Fibroblast of lung (primary cell): Measurements from ENCODE around the gene DNAJC11. TPM values are rescaled to one million over a fixed set of nuclear protein-coding genes. Genes with fewer than 3 reads are reported as not detected.

Source experiments
- DNase-seq, 2 donors: peaks; one replicate each; pipeline versions ENCODE4 v3.0.0 to v3.0.0-alpha.2; 2010; ENCODE audit warnings: low read depth in 2 of 2
- H2AFZ ChIP-seq: 2 replicates; pipeline ENCODE4 v1.5.1; 2012; ENCODE audit warnings: low read length, control low read depth, inconsistent platforms
- H3K27ac ChIP-seq: 2 replicates; pipeline ENCODE4 v1.5.1; 2011; ENCODE audit warnings: low read length, control low read depth; ENCODE audit not compliant: insufficient read depth
- H3K27me3 ChIP-seq: 2 replicates; pipeline ENCODE4 v1.5.1; 2011; ENCODE audit warnings: mild to moderate bottlenecking, low read length; ENCODE audit not compliant: control insufficient read depth, insufficient read depth
- H3K36me3 ChIP-seq: 2 replicates; pipeline ENCODE4 v1.5.1; 2011; ENCODE audit warnings: low read length; ENCODE audit not compliant: control insufficient read depth, insufficient read depth
- H3K4me1 ChIP-seq: 2 replicates; pipeline ENCODE4 v1.5.1; 2011; ENCODE audit warnings: low read length; ENCODE audit not compliant: control insufficient read depth, insufficient read depth; ENCODE audit errors: extremely low read depth
- H3K4me2 ChIP-seq: 2 replicates; pipeline ENCODE4 v1.5.1; 2011; ENCODE audit warnings: low read length, control low read depth; ENCODE audit not compliant: insufficient read depth; ENCODE audit errors: extremely low read depth
- H3K4me3 ChIP-seq, 4 experiments: fragments of 200-600 bp in 1 of 4; sonication (generic) in 1 of 4; replicated peaks in 1 of 4; 2 replicates each; pipeline ENCODE4 v1.5.1; 2011 to 2016; ENCODE audit warnings: low read length in 4 of 4, low read depth in 3 of 4, mild to moderate bottlenecking in 3 of 4, control low read depth in 2 of 4, inconsistent platforms in 1 of 4, mixed read lengths in 1 of 4; ENCODE audit not compliant: insufficient read depth in 1 of 4; ENCODE audit errors: control extremely low read depth in 1 of 4
- H3K79me2 ChIP-seq: 2 replicates; pipeline ENCODE4 v1.5.1; 2012; ENCODE audit warnings: mild to moderate bottlenecking, low read length, inconsistent platforms; ENCODE audit not compliant: control insufficient read depth, insufficient read depth
- H3K9ac ChIP-seq: 2 replicates; pipeline ENCODE4 v1.5.1; 2011; ENCODE audit warnings: mild to moderate bottlenecking, low read length, control low read depth; ENCODE audit not compliant: insufficient read depth
- H3K9me3 ChIP-seq: 2 replicates; pipeline ENCODE4 v1.5.1; 2012; ENCODE audit warnings: low read depth, low read length; ENCODE audit not compliant: control insufficient read depth, insufficient read depth
- H4K20me1 ChIP-seq: 2 replicates; pipeline ENCODE4 v1.5.1; 2011; ENCODE audit warnings: low read length; ENCODE audit not compliant: control insufficient read depth, insufficient read depth; ENCODE audit errors: extremely low read depth
- EZH2 ChIP-seq: IDR thresholded peaks from 2 replicates; pipeline ENCODE4 v1.5.1; 2012; ENCODE audit warnings: low read length, control low read depth, mild to moderate bottlenecking; ENCODE audit errors: missing control alignments
- polyA minus RNA-seq: library from RNA; depleted of rRNA, polyadenylated mRNA; stranded (reverse); fragments of >200 nt; gene quantifications from 2 replicates; pipeline ENCODE4 v1.2.3, GENCODE V29; 2011; ENCODE audit warnings: low replicate concordance
- polyA plus RNA-seq, 2 donors: library from polyadenylated mRNA; depleted of rRNA in 1 of 2; stranded (reverse) in 1 of 2; unstranded in 1 of 2; fragments of >200 nt; gene quantifications; 2 replicates each; pipeline ENCODE4 v1.2.1, GENCODE V29; 2011 to 2012; ENCODE audit warnings: missing spikeins in 1 of 2
- total RNA-seq: library from RNA; depleted of rRNA; stranded (reverse); fragments of >200 nt; gene quantifications from 2 replicates; pipeline ENCODE4 v1.2.1, GENCODE V29; 2014
- TF ChIP-seq, protein P1 (sequence below), 2 donors: IDR thresholded peaks in 1 of 2; conservative IDR thresholded peaks in 1 of 2; 1 replicate in 1 of 2; 2 replicates in 1 of 2; pipeline ENCODE4 v1.5.1; 2011 to 2012; ENCODE audit warnings: low read length in 2 of 2, control low read depth in 1 of 2, inconsistent platforms in 1 of 2, low read depth in 1 of 2, mild to moderate bottlenecking in 1 of 2

The DNAJC11 gene, protein sequence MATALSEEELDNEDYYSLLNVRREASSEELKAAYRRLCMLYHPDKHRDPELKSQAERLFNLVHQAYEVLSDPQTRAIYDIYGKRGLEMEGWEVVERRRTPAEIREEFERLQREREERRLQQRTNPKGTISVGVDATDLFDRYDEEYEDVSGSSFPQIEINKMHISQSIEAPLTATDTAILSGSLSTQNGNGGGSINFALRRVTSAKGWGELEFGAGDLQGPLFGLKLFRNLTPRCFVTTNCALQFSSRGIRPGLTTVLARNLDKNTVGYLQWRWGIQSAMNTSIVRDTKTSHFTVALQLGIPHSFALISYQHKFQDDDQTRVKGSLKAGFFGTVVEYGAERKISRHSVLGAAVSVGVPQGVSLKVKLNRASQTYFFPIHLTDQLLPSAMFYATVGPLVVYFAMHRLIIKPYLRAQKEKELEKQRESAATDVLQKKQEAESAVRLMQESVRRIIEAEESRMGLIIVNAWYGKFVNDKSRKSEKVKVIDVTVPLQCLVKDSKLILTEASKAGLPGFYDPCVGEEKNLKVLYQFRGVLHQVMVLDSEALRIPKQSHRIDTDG
- total RNA-seq (29.0 and 35.2 TPM in 2 replicates), polyA plus RNA-seq (31.8 and 47.2 TPM in 2 replicates), polyA minus RNA-seq (46.8 and 48.4 TPM in 2 replicates)
- polyA plus RNA-seq (2012) = 48.3 and 50.4 TPM in 2 replicates

DNA sequence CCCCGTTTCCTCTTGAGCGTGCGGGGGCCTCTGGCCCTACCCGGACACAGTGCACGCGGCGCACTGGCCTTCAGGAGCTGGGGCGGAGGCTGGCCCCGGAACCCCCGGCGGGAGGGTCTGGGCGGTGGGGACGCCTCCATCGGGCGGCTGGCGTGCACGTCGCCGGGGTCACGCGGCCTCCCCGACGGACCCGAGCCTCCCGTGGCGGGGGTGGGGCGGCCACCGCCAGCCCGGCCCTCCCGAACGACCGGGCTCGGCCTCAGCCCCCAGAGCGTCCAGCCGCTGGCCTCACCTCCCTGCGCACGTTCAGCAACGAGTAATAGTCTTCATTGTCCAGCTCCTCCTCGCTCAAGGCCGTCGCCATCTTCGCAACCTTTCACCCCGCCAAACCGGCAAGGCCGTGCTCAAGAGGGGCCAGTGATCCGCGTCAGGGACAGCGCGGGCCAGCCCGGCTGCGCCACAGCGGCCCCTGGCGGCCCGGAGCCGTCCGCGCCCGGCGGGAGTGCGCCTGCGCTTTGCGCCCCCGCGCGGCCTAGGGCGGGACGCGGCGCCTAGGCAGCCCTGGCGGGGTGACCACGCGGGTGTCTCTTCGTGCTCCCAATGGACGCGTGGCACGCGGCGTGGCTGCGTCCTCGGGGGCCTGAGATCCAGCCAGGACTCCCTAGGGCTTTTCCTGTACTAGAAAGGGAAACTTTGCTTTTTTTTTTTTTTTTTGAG lies at the start of gene DNAJC11:
Gene DNAJC11, minus strand, starts transcription at position 380 of the 717 bp plus-strand sequence. Its CDS starts 16 bp downstream, at position 364.
- Histone ChIP-seq H3K27ac (peak within 1 kb of the TSS; percentile 93), H3K4me3 (peak within 1 kb of the TSS; percentile 90 to 98 (median 94)), H3K27me3 (no peaks in the 10 kb centered on the region), H4K20me1 (no peaks in the 10 kb centered on the region), H2AFZ (peak within 1 kb of the TSS; percentile 81), H3K9me3 (no peaks in the 10 kb centered on the region), H3K9ac (peak within 1 kb of the TSS; percentile 93), H3K36me3 (no peaks in the 10 kb centered on the region), H3K79me2 (peaks cover 37% of the 10 kb centered on the region), H3K4me1 (no peaks in the 10 kb centered on the region), H3K4me2 (peak within 1 kb of the TSS; percentile 87)
- no peak for TF ChIP-seq EZH2
- TF ChIP-seq, protein P1, sequence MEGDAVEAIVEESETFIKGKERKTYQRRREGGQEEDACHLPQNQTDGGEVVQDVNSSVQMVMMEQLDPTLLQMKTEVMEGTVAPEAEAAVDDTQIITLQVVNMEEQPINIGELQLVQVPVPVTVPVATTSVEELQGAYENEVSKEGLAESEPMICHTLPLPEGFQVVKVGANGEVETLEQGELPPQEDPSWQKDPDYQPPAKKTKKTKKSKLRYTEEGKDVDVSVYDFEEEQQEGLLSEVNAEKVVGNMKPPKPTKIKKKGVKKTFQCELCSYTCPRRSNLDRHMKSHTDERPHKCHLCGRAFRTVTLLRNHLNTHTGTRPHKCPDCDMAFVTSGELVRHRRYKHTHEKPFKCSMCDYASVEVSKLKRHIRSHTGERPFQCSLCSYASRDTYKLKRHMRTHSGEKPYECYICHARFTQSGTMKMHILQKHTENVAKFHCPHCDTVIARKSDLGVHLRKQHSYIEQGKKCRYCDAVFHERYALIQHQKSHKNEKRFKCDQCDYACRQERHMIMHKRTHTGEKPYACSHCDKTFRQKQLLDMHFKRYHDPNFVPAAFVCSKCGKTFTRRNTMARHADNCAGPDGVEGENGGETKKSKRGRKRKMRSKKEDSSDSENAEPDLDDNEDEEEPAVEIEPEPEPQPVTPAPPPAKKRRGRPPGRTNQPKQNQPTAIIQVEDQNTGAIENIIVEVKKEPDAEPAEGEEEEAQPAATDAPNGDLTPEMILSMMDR (conservative IDR thresholded peaks at IDR 0.05 in 1 of 2, IDR thresholded peaks at IDR 0.05 in 1 of 2; ENCODE audit: low read depth in 1 of 2, low read length in 2 of 2) = peak; percentile 50 to 63
- peak; percentile 86 to 90 for DNase-seq

DNA sequence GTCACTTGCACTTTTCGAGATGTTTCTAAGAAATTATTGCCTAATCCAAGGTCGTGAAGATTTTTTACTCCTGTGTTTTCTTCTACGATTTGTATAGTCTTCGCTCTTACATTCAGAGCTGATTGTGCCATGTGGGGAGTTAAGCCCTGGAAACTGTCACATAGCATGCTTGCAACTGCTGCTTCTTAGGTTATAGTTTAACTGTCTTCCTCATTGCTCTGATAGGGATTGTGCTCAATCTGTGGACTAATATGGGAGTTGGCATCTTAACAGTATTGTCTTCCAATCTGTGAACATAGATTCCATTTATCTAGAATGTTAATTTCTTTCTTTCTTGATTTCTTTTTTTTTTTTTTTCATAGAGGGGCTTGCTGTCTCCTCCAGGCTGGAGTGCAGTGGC lies 48.9 kb upstream of the DNAJC11 start:
- Histone ChIP-seq H3K9me3 (no peaks in the 10 kb centered on the region), H3K79me2 (no peaks in the 10 kb centered on the region), H3K4me1 (no peaks in the 10 kb centered on the region), H3K9ac (no peak overlapping the region), H3K4me3 (no peak overlapping the region), H3K4me2 (no peak overlapping the region), H3K27ac (no peak overlapping the region), H3K36me3 (no peaks in the 10 kb centered on the region), H4K20me1 (no peaks in the 10 kb centered on the region), H3K27me3 (peaks cover 3% of the 10 kb centered on the region), H2AFZ (no peak overlapping the region)
- TF ChIP-seq EZH2 = no peak
- TF ChIP-seq, protein P1 (conservative IDR thresholded peaks at IDR 0.05 in 1 of 2, IDR thresholded peaks at IDR 0.05 in 1 of 2; ENCODE audit: low read depth in 1 of 2, low read length in 2 of 2) = no peak
- no peak for DNase-seq

DNA sequence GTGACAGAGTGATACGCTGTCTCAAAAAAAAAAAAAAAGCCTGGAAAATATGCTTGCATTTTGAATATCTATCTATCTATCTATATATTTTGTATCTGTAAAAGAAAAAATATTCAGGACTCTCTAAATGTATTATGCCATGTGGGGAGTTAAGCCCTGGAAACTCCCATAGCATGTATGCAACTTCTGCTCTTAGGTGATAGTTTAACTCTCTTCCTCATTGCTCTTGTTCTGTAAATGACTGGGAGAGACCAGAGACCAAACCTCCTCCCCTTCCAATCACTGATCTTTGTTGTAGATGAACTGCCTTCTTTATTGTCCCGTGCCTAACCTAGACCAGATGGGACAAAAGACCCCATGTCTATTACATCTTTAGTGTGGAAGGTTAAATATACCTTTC lies 46.1 kb upstream of the DNAJC11 start:
- DNase-seq = no peak
- Histone ChIP-seq H4K20me1 (no peaks in the 10 kb centered on the region), H3K36me3 (no peaks in the 10 kb centered on the region), H3K4me2 (no peak overlapping the region), H3K4me3 (no peak overlapping the region), H3K9me3 (no peaks in the 10 kb centered on the region), H3K27me3 (peaks cover 3% of the 10 kb centered on the region), H3K27ac (no peak overlapping the region), H3K4me1 (peaks cover 7% of the 10 kb centered on the region), H3K9ac (no peak overlapping the region), H3K79me2 (no peaks in the 10 kb centered on the region), H2AFZ (no peak overlapping the region)
- TF ChIP-seq, protein P1 (conservative IDR thresholded peaks at IDR 0.05 in 1 of 2, IDR thresholded peaks at IDR 0.05 in 1 of 2; ENCODE audit: low read depth in 1 of 2, low read length in 2 of 2) = no peak
- TF ChIP-seq EZH2 = no peak
